B cell (primary cell): ENCODE results near the gene BTF3. TPM values are rescaled to one million over a fixed set of nuclear protein-coding genes. Genes with fewer than 3 reads are reported as not detected.

Source experiments
- ATAC-seq: fragments of 200-7000 bp; cut with Tn5 transposase; one replicate; pipeline ENCODE4 v1.10.0; 2021; ENCODE audit warnings: low read depth, mild to moderate bottlenecking, moderate number of reproducible peaks, moderate library complexity
- CTCF ChIA-PET: fragments of 350-600 bp; sonication (Branson Sonifier 250); formaldehyde crosslinking; loops from one replicate; lab custom pipeline; 2021; ENCODE audit warnings: antibody characterized with exemption, inconsistent platforms; lab: Charles Lee
- POLR2A ChIA-PET: fragments of 350-600 bp; sonication (Branson Sonifier 250); formaldehyde crosslinking; loops from one replicate; lab custom pipeline; 2021; ENCODE audit warnings: antibody characterized with exemption; lab: Charles Lee
- DNase-seq: peaks from one replicate; pipeline ENCODE4 v3.0.0; 2013
- H2AFZ ChIP-seq: 2 replicates; pipeline ENCODE4 v1.6.1; 2012; ENCODE audit warnings: mild to moderate bottlenecking, low read depth, low read length; ENCODE audit not compliant: insufficient read depth, poor library complexity, severe bottlenecking
- H3K27ac ChIP-seq, 2 donors: 1 replicate in 1 of 2; 2 replicates in 1 of 2; pipeline ENCODE4 v1.5.1; 2012 to 2013; ENCODE audit warnings: low read length in 2 of 2, mild to moderate bottlenecking in 2 of 2, moderate library complexity in 1 of 2
- H3K27me3 ChIP-seq, 4 experiments: fragments of 200-600 bp in 1 of 4; sonication (generic) in 1 of 4; replicated peaks in 1 of 4; 1 replicate in 2 of 4; 2 replicates in 2 of 4; pipeline versions ENCODE4 v1.6.1 to v1.7.0; 2013 to 2016; ENCODE audit warnings: low read length in 3 of 4, mild to moderate bottlenecking in 2 of 4, mixed read lengths in 1 of 4, moderate library complexity in 1 of 4; ENCODE audit not compliant: insufficient read depth in 4 of 4, control insufficient read depth in 3 of 4; ENCODE audit errors: control extremely low read depth in 1 of 4
- H3K36me3 ChIP-seq, 2 experiments: replicated peaks in 1 of 2; 1 replicate in 1 of 2; 2 replicates in 1 of 2; pipeline versions ENCODE4 v1.6.1 to v1.7.1; 2013; ENCODE audit warnings: low read length in 1 of 2; ENCODE audit not compliant: insufficient read depth in 2 of 2, control insufficient read depth in 1 of 2; ENCODE audit errors: control extremely low read depth in 1 of 2, extremely low read depth in 1 of 2
- H3K4me1 ChIP-seq, 2 donors: fragments of 200-600 bp in 1 of 2; sonication (generic) in 1 of 2; 1 replicate in 1 of 2; 2 replicates in 1 of 2; pipeline versions ENCODE4 v1.5.1 to v1.6.1; 2013 to 2017; ENCODE audit warnings: low read length in 2 of 2; ENCODE audit not compliant: control insufficient read depth in 2 of 2, insufficient read depth in 2 of 2
- H3K4me2 ChIP-seq: replicated peaks from 2 replicates; pipeline ENCODE3; 2012; ENCODE audit warnings: mild to moderate bottlenecking, low read depth, low read length; ENCODE audit not compliant: poor library complexity, severe bottlenecking
- H3K4me3 ChIP-seq, 5 experiments: fragments of 200-600 bp in 1 of 5; sonication (generic) in 1 of 5; 1 replicate in 3 of 5; 2 replicates in 2 of 5; pipeline versions ENCODE4 v1.5.1 to v1.7.0; 2011 to 2016; ENCODE audit warnings: low read length in 4 of 5, mild to moderate bottlenecking in 4 of 5, low read depth in 2 of 5, control low read depth in 1 of 5, moderate library complexity in 1 of 5; ENCODE audit not compliant: insufficient read depth in 1 of 5; ENCODE audit errors: control extremely low read depth in 1 of 5, extremely low read depth in 1 of 5
- H3K79me2 ChIP-seq: fragments of 200-600 bp; sonication (generic); one replicate; pipeline ENCODE4 v1.6.0; 2016; ENCODE audit warnings: low read length; ENCODE audit not compliant: control insufficient read depth, insufficient read depth
- H3K9ac ChIP-seq: fragments of 200-600 bp; sonication (generic); 2 replicates; pipeline ENCODE4 v1.6.1; 2017; ENCODE audit warnings: mild to moderate bottlenecking, low read length, moderate library complexity
- H3K9me3 ChIP-seq, 3 donors: one replicate each; pipeline versions ENCODE4 v1.6.1 to v1.7.1; 2013; ENCODE audit warnings: low read length in 2 of 3; ENCODE audit not compliant: control insufficient read depth in 2 of 3, insufficient read depth in 1 of 3; ENCODE audit errors: control extremely low read depth in 1 of 3
- H4K20me1 ChIP-seq: 2 replicates; pipeline ENCODE4 v1.6.0; 2012; ENCODE audit warnings: mild to moderate bottlenecking, low read length; ENCODE audit not compliant: insufficient read depth, control insufficient read depth, poor library complexity, severe bottlenecking
- H3K27ac Mint-ChIP-seq: one replicate; pipeline ENCODE4 v1.8.0; 2021; ENCODE audit warnings: mixed read lengths
- H3K27me3 Mint-ChIP-seq: one replicate; pipeline ENCODE4 v1.8.0; 2021; ENCODE audit warnings: mixed read lengths
- H3K4me1 Mint-ChIP-seq: one replicate; pipeline ENCODE4 v1.8.0; 2021; ENCODE audit warnings: mixed read lengths
- H3K4me3 Mint-ChIP-seq: one replicate; pipeline ENCODE4 v1.8.0; 2021; ENCODE audit warnings: mixed read lengths
- H3K9me3 Mint-ChIP-seq: one replicate; pipeline ENCODE4 v1.8.0; 2022; ENCODE audit warnings: mixed read lengths; ENCODE audit not compliant: insufficient read depth
- CTCF ChIP-seq: fragments of 200-600 bp; IDR thresholded peaks from one replicate; pipeline ENCODE4 v1.8.0; 2022; ENCODE audit warnings: antibody characterized with exemption, mild to moderate bottlenecking
- EZH2 ChIP-seq: IDR thresholded peaks from 2 replicates; pipeline ENCODE4 v1.6.1; 2012; ENCODE audit warnings: borderline replicate concordance, low read depth, mild to moderate bottlenecking, moderate library complexity, low read length; ENCODE audit not compliant: insufficient read depth, poor library complexity, severe bottlenecking
- WGBS: methylation state at CpG from one replicate; pipeline ENCODE4 v1.1.5; 2013; ENCODE audit warnings: missing lambda C conversion rate; ENCODE audit not compliant: insufficient coverage; 5-methylcytosine and 5-hydroxymethylcytosine counted together
- intact Hi-C: fragments of 100-400 bp; cut with micrococcal nuclease; formaldehyde crosslinking; loops from one replicate; pipeline ENCODE4 v1.10.0; 2022
- polyA plus RNA-seq: library from polyadenylated mRNA; depleted of rRNA; stranded (reverse); fragments of >200 nt; gene quantifications from 2 replicates; pipeline ENCODE4 v1.2.3, GENCODE V29; 2012
- total RNA-seq, 2 donors: library from RNA; stranded (reverse); fragments of 120-200 nt in 1 of 2; gene quantifications; 1 replicate in 1 of 2; 2 replicates in 1 of 2; pipeline versions ENCODE4 v1.2.3 to v1.2.4, GENCODE V29; 2013 to 2022

The BTF3 gene
- total and polyA plus RNA-seq, 2 donors (not counting 1 experiment from before 2014, with no cell fraction given): 309 to 466 TPM

- Histone ChIP-seq H3K79me2 (no peaks in the 10 kb centered on the region), H3K9ac (no peak overlapping the region), H3K4me2 (peak overlapping the region; percentile 25), H3K9me3 (no peaks in the 10 kb centered on the region), H3K27ac (no peak overlapping the region), H3K4me3 (no peak overlapping the region), H3K4me1 (peaks cover 0 to 4% of the 10 kb centered on the region in 2 donors), H3K36me3 (no peaks in the 10 kb centered on the region), H3K27me3 (no peaks in the 10 kb centered on the region), H2AFZ (peak overlapping the region; percentile 32), H4K20me1 (no peaks in the 10 kb centered on the region)
- no peak overlapping the region for H3K27ac Mint-ChIP-seq
- WGBS: 11% methylated on average over 14 of the region's 16 CpGs
- H3K9me3 Mint-ChIP-seq: no peaks in the 10 kb centered on the region
- no peak for TF ChIP-seq EZH2
- peak; percentile 78 for TF ChIP-seq CTCF
- DNase-seq (peak; percentile 81), ATAC-seq (peak; percentile 95)
- ChIA-PET POLR2A (no interaction called here), CTCF (interaction anchor here (1.0 to 7.1 kb wide), 6 partner anchors 10 to 47 kb away, joined by 3 to 103 read pairs (median 7); no protein-coding TSS in a partner anchor)
- intact Hi-C loops: loop anchor here (1.0 kb wide), 2 partner anchors 18 to 21 kb away; partner anchors contain the start of gene BTF3
- H3K27me3 Mint-ChIP-seq: no peaks in the 10 kb centered on the region
- peaks cover 7% of the 10 kb centered on the region for H3K4me1 Mint-ChIP-seq
- peak overlapping the region; percentile 20 for H3K4me3 Mint-ChIP-seq
Observed at GRCh38 chr5:73519531-73520283, 21.5 kb downstream of the BTF3 start.

- no peak for TF ChIP-seq CTCF
- TF ChIP-seq EZH2: no peak
- H3K27me3 Mint-ChIP-seq: peaks cover 4% of the 10 kb centered on the region
- H4K20me1 ChIP-seq: no peaks in the 10 kb centered on the region
- no peaks in the 10 kb centered on the region for H3K9me3 Mint-ChIP-seq
- H2AFZ ChIP-seq: no peak overlapping the region
- H3K27ac ChIP-seq: no peak overlapping the region
- H3K4me3 ChIP-seq: no peak overlapping the region
- ATAC-seq (no peak), DNase-seq (no peak)
- no peak overlapping the region for H3K9ac ChIP-seq
- no peaks in the 10 kb centered on the region for H3K27me3 ChIP-seq
- H3K27ac Mint-ChIP-seq: no peak overlapping the region
- H3K4me1 ChIP-seq: peaks cover 0 to 4% of the 10 kb centered on the region in 2 donors
- no peaks in the 10 kb centered on the region for H3K79me2 ChIP-seq
- H3K4me1 Mint-ChIP-seq: peaks cover 7% of the 10 kb centered on the region
- no peaks in the 10 kb centered on the region for H3K9me3 ChIP-seq
- POLR2A ChIA-PET: no interaction called here
- H3K36me3 ChIP-seq: no peaks in the 10 kb centered on the region
- intact Hi-C loops: no loop called here
- H3K4me2 ChIP-seq: no peak overlapping the region
- CTCF ChIA-PET: interaction anchor here (0.7 to 7.1 kb wide), 3 partner anchors 13 to 332 kb away, joined by 3 to 103 read pairs (median 39); no protein-coding TSS in a partner anchor
- 93% methylated on average over 4 of the region's 7 CpGs for WGBS
- H3K4me3 Mint-ChIP-seq: no peak overlapping the region
Observed at GRCh38 chr5:73522989-73523388, 24.7 kb downstream of the BTF3 start.
